GM12865 (cell line): Measurements from ENCODE around the gene MRPL37.

Experiments
- DNase-seq: peaks from one replicate; pipeline ENCODE4 v3.0.0; 2010; ENCODE audit warnings: low read depth
- H3K4me3 ChIP-seq: 2 replicates; pipeline ENCODE4 v1.5.1; 2011; ENCODE audit warnings: mild to moderate bottlenecking, low read depth, low read length, control low read depth
- CTCF ChIP-seq: IDR thresholded peaks from 2 replicates; pipeline ENCODE4 v1.5.1; 2011; ENCODE audit warnings: low read length, control low read depth, low read depth, inconsistent platforms; ENCODE audit not compliant: insufficient read depth; ENCODE audit errors: missing control alignments

Gene MRPL37

GRCh38 chr1:54219688-54220003 lies 19.7 kb downstream of the MRPL37 start:
- TF ChIP-seq CTCF = no peak
- DNase-seq = no peak
- H3K4me3 ChIP-seq = no peak overlapping the region

GRCh38 chr1:54220004-54220811 lies 20.2 kb downstream of the MRPL37 start:
- H3K4me3 ChIP-seq = no peak overlapping the region
- DNase-seq = no peak

GRCh38 chr1:54221113-54221834 lies 21.3 kb downstream of the MRPL37 start:
- no peak for DNase-seq
- no peak for TF ChIP-seq CTCF

More at GRCh38 chr1:54220004-54220811, 20.2 kb downstream of the MRPL37 start:
- TF ChIP-seq CTCF = no peak

GRCh38 chr1:54221867-54222484 lies 22.0 kb downstream of the MRPL37 start:
- H3K4me3 ChIP-seq = no peak overlapping the region
- TF ChIP-seq CTCF = no peak
- DNase-seq = no peak

More at GRCh38 chr1:54221113-54221834, 21.3 kb downstream of the MRPL37 start:
- H3K4me3 ChIP-seq = no peak overlapping the region

GRCh38 chr1:54222711-54223110 lies 22.7 kb downstream of the MRPL37 start:
- TF ChIP-seq CTCF = no peak
- no peak for DNase-seq
- no peak overlapping the region for H3K4me3 ChIP-seq

- TF ChIP-seq CTCF = no peak
- DNase-seq = no peak
- H3K4me3 ChIP-seq = no peak overlapping the region
Observed at GRCh38 chr1:54223441-54224202, 23.7 kb downstream of the MRPL37 start.
